ENCODE measurements around the gene OR10X1. TPM values are rescaled to one million over a fixed set of nuclear protein-coding genes. Genes with fewer than 3 reads are reported as not detected.

Gene OR10X1, protein sequence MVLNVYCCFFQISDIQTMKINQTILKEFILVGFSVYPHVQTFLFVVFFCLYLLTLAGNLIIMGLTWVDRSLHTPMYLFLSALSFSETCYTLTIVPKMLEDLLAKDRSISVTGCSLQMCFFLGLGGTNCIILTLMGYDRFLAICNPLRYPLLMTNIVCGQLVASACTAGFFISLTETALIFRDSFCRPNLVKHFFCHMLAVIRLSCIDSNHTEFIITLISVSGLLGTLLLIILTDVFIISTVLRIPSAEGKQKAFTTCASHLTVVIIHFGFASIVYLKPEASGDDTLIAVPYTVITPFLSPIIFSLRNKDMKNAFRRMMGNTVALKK
- total RNA-seq, result not detected in 2 replicates

GRCh38 chr1:158579733-158580132 lies at the start of gene OR10X1:
Gene OR10X1 (minus strand): TSS chr1:158579899. CDS start chr1:158579899, 0 bp downstream.

GRCh38 chr1:158604968-158605367 lies 25.3 kb upstream of the OR10X1 start, which contains the start of gene OR10Z1:
Gene OR10Z1 (plus strand): TSS chr1:158605268. CDS start chr1:158606439, 1,171 bp downstream.

GRCh38 chr1:158570480-158570879 lies 9.2 kb downstream of the OR10X1 start, which contains the start of gene OR6P1:
Gene OR6P1 (minus strand): TSS chr1:158570580. CDS start chr1:158563604, 6,976 bp downstream.

DNA sequence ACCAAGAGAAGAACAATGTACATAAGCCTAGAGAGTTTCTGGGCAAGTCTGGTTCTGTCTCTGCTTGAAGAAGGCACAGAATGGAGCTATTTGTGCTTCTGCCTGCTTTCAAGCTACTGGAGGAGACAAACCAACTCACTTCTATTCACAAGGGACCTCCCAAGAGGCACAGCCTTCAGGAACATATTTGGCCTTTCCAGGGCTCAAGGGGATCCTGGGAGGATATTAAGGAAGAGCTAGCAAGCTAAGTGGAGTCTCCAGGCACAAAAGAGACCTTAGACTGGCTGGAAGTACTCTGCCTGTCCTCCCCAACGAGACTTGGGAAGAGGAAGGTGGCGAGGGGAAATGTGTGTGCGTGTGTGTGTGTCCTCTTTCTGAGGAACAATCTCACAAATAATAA lies 25.3 kb downstream of the OR10X1 start, which contains the start of gene OR6Y1:
OR6Y1 (minus strand) TSS at position 54 of the 400 bp plus-strand sequence. CDS start 6,300 bp downstream, outside the sequence.

Other genes starting within 250 kb of the OR10X1 start
- gene CD1B, start 248.4 kb downstream of the OR10X1 start, total RNA-seq, result not detected in 2 replicates
- not detected in 2 replicates for gene CD1E, start 226.0 kb downstream of the OR10X1 start, total RNA-seq
- gene OR10T2, start 180.4 kb downstream of the OR10X1 start, total RNA-seq, result not detected in 2 replicates
- gene OR10K2, start 153.7 kb downstream of the OR10X1 start, total RNA-seq, result not detected in 2 replicates
- not detected in 2 replicates for gene OR10K1, start 118.1 kb downstream of the OR10X1 start, total RNA-seq
- not detected in 2 replicates for gene OR10R2, start 107.7 kb downstream of the OR10X1 start, total RNA-seq
- gene OR6Y1, start 25.5 kb downstream of the OR10X1 start, total RNA-seq, result not detected in 2 replicates
- gene OR6P1, start 9.3 kb downstream of the OR10X1 start, total RNA-seq, result not detected in 2 replicates
- gene OR10Z1, start 25.4 kb upstream of the OR10X1 start, total RNA-seq, result not detected in 2 replicates
- 0.27 and 0.43 TPM in 2 replicates for gene SPTA1, start 106.8 kb upstream of the OR10X1 start, total RNA-seq
- not detected in 2 replicates for gene OR6K2, start 120.8 kb upstream of the OR10X1 start, total RNA-seq
- not detected in 2 replicates for gene OR6K3, start 140.8 kb upstream of the OR10X1 start, total RNA-seq
- gene OR6K6, start 174.8 kb upstream of the OR10X1 start, total RNA-seq, result not detected in 2 replicates
- gene OR6N1, start 192.3 kb upstream of the OR10X1 start, total RNA-seq, result not detected in 2 replicates
- not detected in 2 replicates for gene OR6N2, start 201.3 kb upstream of the OR10X1 start, total RNA-seq

All from thoracic aorta endothelial cell (primary cell).